Measurements from ENCODE around the gene PKHD1.

DNA sequence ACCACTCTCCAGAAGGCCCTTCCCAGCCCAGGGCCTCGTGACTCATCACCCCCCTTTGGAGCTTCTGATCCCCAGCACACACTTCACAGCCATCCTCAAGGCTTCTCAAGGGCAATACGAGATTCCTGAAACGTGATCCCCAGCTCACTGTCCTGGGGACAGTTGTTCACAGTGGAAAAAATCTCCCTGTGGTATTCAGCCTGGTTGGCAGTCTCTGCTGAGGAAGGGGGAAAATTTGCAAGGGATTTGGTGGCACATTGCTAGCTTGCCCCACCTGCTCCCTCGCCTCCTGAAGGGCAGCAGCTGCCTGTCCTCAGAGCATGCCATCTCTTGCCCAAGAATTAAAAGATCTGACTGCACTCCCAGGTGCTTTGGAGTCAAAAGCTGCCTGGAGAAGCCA, 20.7 kb upstream of the PKHD1 start:
- TF ChIP-seq, protein P1, sequence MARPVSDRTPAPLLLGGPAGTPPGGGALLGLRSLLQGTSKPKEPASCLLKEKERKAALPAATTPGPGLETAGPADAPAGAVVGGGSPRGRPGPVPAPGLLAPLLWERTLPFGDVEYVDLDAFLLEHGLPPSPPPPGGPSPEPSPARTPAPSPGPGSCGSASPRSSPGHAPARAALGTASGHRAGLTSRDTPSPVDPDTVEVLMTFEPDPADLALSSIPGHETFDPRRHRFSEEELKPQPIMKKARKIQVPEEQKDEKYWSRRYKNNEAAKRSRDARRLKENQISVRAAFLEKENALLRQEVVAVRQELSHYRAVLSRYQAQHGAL (CRISPR knock-in tag; IDR thresholded peaks at IDR 0.05; ENCODE audit: not compliant biosample characterization): no peak
- no peak for TF ChIP-seq ZNF30 (CRISPR knock-in tag; IDR thresholded peaks at IDR 0.05)
- no peak for TF ChIP-seq JUN (CRISPR knock-in tag; IDR thresholded peaks at IDR 0.05)
- TF ChIP-seq, protein P2, sequence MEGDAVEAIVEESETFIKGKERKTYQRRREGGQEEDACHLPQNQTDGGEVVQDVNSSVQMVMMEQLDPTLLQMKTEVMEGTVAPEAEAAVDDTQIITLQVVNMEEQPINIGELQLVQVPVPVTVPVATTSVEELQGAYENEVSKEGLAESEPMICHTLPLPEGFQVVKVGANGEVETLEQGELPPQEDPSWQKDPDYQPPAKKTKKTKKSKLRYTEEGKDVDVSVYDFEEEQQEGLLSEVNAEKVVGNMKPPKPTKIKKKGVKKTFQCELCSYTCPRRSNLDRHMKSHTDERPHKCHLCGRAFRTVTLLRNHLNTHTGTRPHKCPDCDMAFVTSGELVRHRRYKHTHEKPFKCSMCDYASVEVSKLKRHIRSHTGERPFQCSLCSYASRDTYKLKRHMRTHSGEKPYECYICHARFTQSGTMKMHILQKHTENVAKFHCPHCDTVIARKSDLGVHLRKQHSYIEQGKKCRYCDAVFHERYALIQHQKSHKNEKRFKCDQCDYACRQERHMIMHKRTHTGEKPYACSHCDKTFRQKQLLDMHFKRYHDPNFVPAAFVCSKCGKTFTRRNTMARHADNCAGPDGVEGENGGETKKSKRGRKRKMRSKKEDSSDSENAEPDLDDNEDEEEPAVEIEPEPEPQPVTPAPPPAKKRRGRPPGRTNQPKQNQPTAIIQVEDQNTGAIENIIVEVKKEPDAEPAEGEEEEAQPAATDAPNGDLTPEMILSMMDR (CRISPR knock-in tag; IDR thresholded peaks at IDR 0.05): no peak
- TF ChIP-seq ZNF12 (CRISPR knock-in tag; IDR thresholded peaks at IDR 0.05): no peak
- TF ChIP-seq SP1 (IDR thresholded peaks at IDR 0.05): no peak
- no peak for TF ChIP-seq SP1 (CRISPR knock-in tag; IDR thresholded peaks at IDR 0.05)
- TF ChIP-seq TBL1XR1 (IDR thresholded peaks at IDR 0.05; ENCODE audit: borderline replicate concordance, low read length, partially characterized antibody): no peak
- no peak for TF ChIP-seq HNF4G (IDR thresholded peaks at IDR 0.05; ENCODE audit: borderline replicate concordance, low read depth, low read length)
- TF ChIP-seq HNF4G (CRISPR knock-in tag; IDR thresholded peaks at IDR 0.05; ENCODE audit: borderline replicate concordance, low read depth): no peak
- TF ChIP-seq JUND (CRISPR knock-in tag; IDR thresholded peaks at IDR 0.05): no peak
- TF ChIP-seq ZNF367 (CRISPR knock-in tag; IDR thresholded peaks at IDR 0.05; ENCODE audit: borderline replicate concordance): no peak
- no peak for TF ChIP-seq SMC3 (IDR thresholded peaks at IDR 0.05; ENCODE audit: low read length)
- TF ChIP-seq, protein P3, sequence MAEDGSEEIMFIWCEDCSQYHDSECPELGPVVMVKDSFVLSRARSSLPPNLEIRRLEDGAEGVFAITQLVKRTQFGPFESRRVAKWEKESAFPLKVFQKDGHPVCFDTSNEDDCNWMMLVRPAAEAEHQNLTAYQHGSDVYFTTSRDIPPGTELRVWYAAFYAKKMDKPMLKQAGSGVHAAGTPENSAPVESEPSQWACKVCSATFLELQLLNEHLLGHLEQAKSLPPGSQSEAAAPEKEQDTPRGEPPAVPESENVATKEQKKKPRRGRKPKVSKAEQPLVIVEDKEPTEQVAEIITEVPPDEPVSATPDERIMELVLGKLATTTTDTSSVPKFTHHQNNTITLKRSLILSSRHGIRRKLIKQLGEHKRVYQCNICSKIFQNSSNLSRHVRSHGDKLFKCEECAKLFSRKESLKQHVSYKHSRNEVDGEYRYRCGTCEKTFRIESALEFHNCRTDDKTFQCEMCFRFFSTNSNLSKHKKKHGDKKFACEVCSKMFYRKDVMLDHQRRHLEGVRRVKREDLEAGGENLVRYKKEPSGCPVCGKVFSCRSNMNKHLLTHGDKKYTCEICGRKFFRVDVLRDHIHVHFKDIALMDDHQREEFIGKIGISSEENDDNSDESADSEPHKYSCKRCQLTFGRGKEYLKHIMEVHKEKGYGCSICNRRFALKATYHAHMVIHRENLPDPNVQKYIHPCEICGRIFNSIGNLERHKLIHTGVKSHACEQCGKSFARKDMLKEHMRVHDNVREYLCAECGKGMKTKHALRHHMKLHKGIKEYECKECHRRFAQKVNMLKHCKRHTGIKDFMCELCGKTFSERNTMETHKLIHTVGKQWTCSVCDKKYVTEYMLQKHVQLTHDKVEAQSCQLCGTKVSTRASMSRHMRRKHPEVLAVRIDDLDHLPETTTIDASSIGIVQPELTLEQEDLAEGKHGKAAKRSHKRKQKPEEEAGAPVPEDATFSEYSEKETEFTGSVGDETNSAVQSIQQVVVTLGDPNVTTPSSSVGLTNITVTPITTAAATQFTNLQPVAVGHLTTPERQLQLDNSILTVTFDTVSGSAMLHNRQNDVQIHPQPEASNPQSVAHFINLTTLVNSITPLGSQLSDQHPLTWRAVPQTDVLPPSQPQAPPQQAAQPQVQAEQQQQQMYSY (CRISPR knock-in tag; IDR thresholded peaks at IDR 0.05): no peak
- TF ChIP-seq EP300 (IDR thresholded peaks at IDR 0.05; ENCODE audit: low read depth in 2 of 2, low read length in 2 of 2): no peak
- TF ChIP-seq EP300 (CRISPR knock-in tag; IDR thresholded peaks at IDR 0.05; ENCODE audit: borderline replicate concordance): no peak

All from HepG2 (cell line).